ENCODE measurements around the gene NISCH. TPM values are rescaled to one million over a fixed set of nuclear protein-coding genes. Genes with fewer than 3 reads are reported as not detected.

NISCH gene
- total RNA-seq, 1 donor from 2014 or later = 240 TPM

- no peak for DNase-seq (ENCODE audit: low spot score in 2 of 2, unreplicated experiment in 2 of 2)
- no peaks in the 10 kb centered on the region for H3K9me3 Mint-ChIP-seq
- no peak overlapping the region for H3K4me3 Mint-ChIP-seq
- peaks cover 6% of the 10 kb centered on the region for H3K4me1 Mint-ChIP-seq
- H3K27ac Mint-ChIP-seq = no peak overlapping the region
- TF ChIP-seq CTCF (IDR thresholded peaks at IDR 0.05; ENCODE audit: unreplicated experiment) = no peak
- H3K27me3 Mint-ChIP-seq (ENCODE audit: low read depth) = no peaks in the 10 kb centered on the region
- no peaks in the 10 kb centered on the region for H3K36me3 Mint-ChIP-seq
Observed at GRCh38 chr3:52443268-52443610, 12.2 kb upstream of the NISCH start.

DNA sequence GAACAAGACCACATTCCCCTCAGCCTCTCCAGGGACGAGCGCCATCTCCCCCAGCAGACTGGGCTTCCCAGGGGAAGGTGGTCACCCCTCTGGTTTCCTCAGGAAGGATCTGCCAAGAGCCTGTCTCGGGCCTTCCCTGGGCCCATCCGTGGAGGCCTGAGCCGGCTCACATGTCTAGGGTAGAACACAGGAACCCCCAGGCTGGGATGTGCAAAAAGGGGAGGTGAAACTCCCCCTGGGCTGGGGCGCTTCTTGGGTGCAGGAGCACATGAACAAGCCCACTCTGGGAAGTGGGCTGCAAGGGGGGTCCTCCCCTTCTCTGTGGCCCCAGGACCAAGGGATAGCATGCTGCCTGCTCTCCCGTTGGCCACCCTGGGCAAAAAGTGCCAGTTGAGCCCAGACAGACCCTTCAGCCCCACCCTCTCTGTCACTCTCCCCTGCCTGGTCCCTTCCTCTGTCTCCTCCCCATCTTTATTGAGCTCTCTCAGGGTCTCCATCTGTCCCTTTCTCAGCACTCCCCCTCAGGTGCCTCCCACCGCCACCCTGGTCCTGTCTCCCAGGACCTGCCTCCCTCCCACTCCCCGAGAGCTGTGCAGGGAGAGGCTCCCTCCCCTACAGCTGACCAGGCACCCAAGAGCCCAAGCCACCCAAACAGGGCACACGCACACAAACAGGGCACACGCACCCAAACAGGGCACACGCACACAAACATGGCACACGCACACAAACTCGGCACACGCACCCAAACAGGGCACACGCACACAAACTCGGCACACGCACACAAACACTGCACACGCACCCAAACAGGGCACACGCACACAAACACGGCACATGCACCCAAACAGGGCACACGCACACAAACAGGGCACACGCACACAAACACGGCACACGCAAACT lies 11.4 kb upstream of the NISCH start:
- H3K4me1 Mint-ChIP-seq = peaks cover 6% of the 10 kb centered on the region
- H3K4me3 Mint-ChIP-seq = no peak overlapping the region
- no peaks in the 10 kb centered on the region for H3K36me3 Mint-ChIP-seq
- DNase-seq (ENCODE audit: low spot score in 2 of 2, unreplicated experiment in 2 of 2) = no peak
- H3K27me3 Mint-ChIP-seq (ENCODE audit: low read depth) = no peaks in the 10 kb centered on the region
- H3K27ac Mint-ChIP-seq = no peak overlapping the region
- TF ChIP-seq CTCF (IDR thresholded peaks at IDR 0.05; ENCODE audit: unreplicated experiment) = no peak
- no peaks in the 10 kb centered on the region for H3K9me3 Mint-ChIP-seq

DNA sequence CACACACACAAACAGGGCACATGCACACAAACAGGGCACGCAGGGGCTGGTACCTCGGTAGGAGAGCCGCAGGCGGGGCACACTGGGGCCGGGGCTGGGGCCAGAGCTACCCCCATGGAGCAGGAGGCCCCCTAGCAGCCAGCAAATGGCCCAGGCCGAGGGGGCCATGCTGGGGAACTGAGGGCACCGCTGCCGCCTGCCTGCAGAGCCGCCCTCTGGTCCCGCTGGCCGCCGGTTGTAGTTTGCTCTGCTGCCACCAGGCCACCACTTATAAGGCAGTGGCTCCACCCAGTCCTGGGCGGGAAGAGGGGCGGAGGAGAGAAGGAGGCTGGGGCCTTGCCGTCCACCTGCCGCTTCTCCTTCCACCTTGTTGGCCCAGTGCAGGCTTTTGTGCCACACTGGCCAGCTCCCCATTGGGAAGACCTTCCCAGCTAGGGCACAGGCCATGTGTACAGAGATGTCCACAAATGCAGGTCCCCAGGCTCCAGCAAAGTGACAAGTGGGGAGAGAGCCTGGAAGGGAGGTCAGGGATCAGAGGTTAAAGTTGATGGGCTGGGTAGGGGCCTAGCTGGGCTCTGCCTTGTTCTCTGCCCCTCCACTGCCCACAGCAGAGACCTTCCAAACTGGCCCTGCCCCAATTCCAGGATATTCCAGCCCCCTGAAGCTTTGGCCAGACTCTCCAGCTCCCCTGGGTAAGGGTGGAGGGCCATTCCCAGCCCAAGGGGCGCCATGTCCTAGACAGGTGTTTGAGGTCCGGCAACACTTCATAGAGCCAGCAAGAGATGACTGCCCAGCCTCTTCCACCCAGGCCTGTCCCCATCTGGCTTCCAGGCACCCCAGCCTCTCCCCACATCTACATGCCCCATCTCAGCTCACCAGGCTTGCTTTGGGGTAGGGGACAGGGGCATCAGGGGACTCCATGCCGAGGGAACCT lies 10.3 kb upstream of the NISCH start, which contains the start of gene SEMA3G:
Gene SEMA3G (minus strand): TSS at position 244 of the 934 bp plus-strand sequence. CDS start 76 bp downstream, at position 168.
- no peak within 1 kb of the TSS for H3K4me3 Mint-ChIP-seq

DNA sequence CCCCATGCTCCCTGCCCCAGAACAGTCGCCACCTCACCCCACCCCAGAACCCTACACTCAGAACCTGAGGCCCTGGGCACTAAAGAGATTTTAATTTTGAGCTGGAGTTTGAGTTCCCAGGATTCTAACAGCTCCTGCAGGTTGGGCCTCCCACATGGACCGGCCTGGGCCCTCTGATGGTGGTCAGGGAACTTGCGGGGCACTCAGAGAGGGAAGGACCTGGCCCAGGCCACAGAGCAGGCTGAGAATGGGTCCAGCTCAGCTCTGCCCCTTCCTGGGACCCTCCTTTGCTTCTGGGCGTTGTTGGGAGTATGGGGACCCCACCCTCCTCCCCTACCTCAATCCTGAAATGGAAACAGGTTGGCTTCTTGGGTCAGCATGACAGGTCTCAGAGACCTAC lies 9.4 kb upstream of the NISCH start:
- Mint-ChIP-seq H3K36me3 (no peaks in the 10 kb centered on the region), H3K27ac (no peak overlapping the region), H3K9me3 (no peaks in the 10 kb centered on the region), H3K4me3 (no peak overlapping the region), H3K27me3 (ENCODE audit: low read depth) (no peaks in the 10 kb centered on the region), H3K4me1 (peaks cover 18% of the 10 kb centered on the region)
- no peak for TF ChIP-seq CTCF (IDR thresholded peaks at IDR 0.05; ENCODE audit: unreplicated experiment)
- no peak for DNase-seq (ENCODE audit: low spot score in 2 of 2, unreplicated experiment in 2 of 2)

More for the DNA sequence above, 10.3 kb upstream of the NISCH start, which contains the start of gene SEMA3G:
- no peaks in the 10 kb centered on the region for H3K27me3 Mint-ChIP-seq (ENCODE audit: low read depth)
- H3K36me3 Mint-ChIP-seq = no peaks in the 10 kb centered on the region
- no peak for DNase-seq (ENCODE audit: low spot score in 2 of 2, unreplicated experiment in 2 of 2)
- H3K9me3 Mint-ChIP-seq = no peaks in the 10 kb centered on the region
- peaks cover 11% of the 10 kb centered on the region for H3K4me1 Mint-ChIP-seq
- H3K27ac Mint-ChIP-seq = no peak within 1 kb of the TSS
- TF ChIP-seq CTCF (IDR thresholded peaks at IDR 0.05; ENCODE audit: unreplicated experiment) = peak; percentile 54

DNA sequence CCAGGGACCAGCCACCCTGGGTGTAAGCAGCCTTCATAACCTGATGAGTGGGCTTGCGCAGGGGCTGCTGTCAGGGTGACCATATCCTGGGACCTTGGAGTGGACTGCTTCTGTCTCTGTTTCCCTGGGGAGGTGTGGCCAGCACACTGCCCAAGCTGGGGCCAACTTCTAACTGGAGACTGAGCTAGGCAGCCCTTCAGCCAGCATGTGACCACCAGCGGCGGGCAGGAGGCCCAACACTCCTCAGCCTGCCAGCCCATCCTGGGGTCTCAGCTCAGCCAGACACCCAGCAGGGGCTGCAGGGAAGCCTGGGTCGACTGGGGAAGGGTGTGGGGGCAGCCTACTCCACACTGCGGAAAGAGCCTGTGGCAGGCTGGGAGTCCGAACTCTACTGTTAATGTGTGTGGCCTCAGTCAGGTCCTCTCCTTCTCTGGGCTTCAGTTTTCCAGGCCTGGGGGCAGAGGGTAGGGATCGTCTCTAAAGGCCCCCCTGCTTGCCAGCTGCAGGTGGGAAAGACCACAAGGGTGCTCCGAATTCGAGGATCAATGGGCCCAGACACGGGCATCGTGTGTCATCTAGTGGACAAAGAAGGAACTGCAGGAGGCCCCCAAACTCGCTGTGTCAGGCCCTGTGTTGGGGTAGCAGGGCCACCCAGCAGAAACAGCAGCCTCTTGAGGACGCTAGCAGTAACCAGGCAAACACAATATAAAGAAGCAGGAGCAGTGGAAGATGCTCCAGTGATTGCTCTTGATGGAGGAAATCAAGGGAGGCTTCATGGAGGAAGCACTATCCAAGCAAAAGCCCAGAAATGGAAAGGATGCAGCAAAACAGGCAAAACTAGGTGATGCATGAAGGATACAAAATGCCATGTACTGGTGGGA lies 8.5 kb upstream of the NISCH start:
- Mint-ChIP-seq H3K27ac (peak overlapping the region; percentile 55), H3K4me3 (no peak overlapping the region)

More for the DNA sequence above, 8.5 kb upstream of the NISCH start:
- DNase-seq (ENCODE audit: low spot score in 2 of 2, unreplicated experiment in 2 of 2) = peak in 1 of 2 experiments; percentile 74
- no peaks in the 10 kb centered on the region for H3K36me3 Mint-ChIP-seq
- H3K9me3 Mint-ChIP-seq = no peaks in the 10 kb centered on the region
- peak; percentile 99 for TF ChIP-seq CTCF (IDR thresholded peaks at IDR 0.05; ENCODE audit: unreplicated experiment)
- peaks cover 18% of the 10 kb centered on the region for H3K4me1 Mint-ChIP-seq
- H3K27me3 Mint-ChIP-seq (ENCODE audit: low read depth) = no peaks in the 10 kb centered on the region

Measured in mesothelial cell of epicardium (in vitro differentiated cells).